OCI-LY3 (cell line): ENCODE measurements around the gene PERM1.

Source experiments
- H2AFZ ChIP-seq: fragments of 200-600, 300-600 bp; shearing (Covaris generic); 2 replicates; pipeline ENCODE4 v1.6.0; 2014; ENCODE audit warnings: antibody characterized with exemption, low read depth, low read length
- H3K27ac ChIP-seq: fragments of 200-600, 300-600 bp; sonication (generic); 2 replicates; pipeline ENCODE4 v1.5.1; 2014; ENCODE audit warnings: mild to moderate bottlenecking, low read length, moderate library complexity, mixed read lengths
- H3K27me3 ChIP-seq: fragments of 200-600, 300-600 bp; sonication (generic); 2 replicates; pipeline ENCODE4 v1.6.1; 2014; ENCODE audit warnings: low read depth, low read length, mixed read lengths
- H3K36me3 ChIP-seq: fragments of 200-600, 300-600 bp; sonication (generic); replicated peaks from 2 replicates; pipeline ENCODE3; 2014; ENCODE audit warnings: low read depth, low read length, mixed read lengths
- H3K4me1 ChIP-seq: fragments of 300-600, 200-600 bp; sonication (generic); 2 replicates; pipeline ENCODE4 v1.6.1; 2014; ENCODE audit warnings: low read length, mixed read lengths
- H3K4me2 ChIP-seq: fragments of 200-600, 300-600 bp; sonication (generic); 2 replicates; pipeline ENCODE4 v1.6.1; 2014; ENCODE audit warnings: low read length, mixed read lengths
- H3K4me3 ChIP-seq: fragments of 300-600, 200-600 bp; sonication (generic); 2 replicates; pipeline ENCODE4 v1.5.1; 2014; ENCODE audit warnings: antibody characterized with exemption, mild to moderate bottlenecking, low read length, moderate library complexity
- H3K79me2 ChIP-seq: fragments of 300-600, 200-600 bp; shearing (Covaris generic); 2 replicates; pipeline ENCODE4 v1.6.1; 2014; ENCODE audit warnings: mild to moderate bottlenecking, low read length, mixed read lengths
- H3K9ac ChIP-seq: fragments of 300-600, 200-600 bp; shearing (Covaris generic); 2 replicates; pipeline ENCODE4 v1.6.0; 2014; ENCODE audit warnings: mild to moderate bottlenecking, low read length, moderate library complexity
- H3K9me3 ChIP-seq: fragments of 200-600, 300-600 bp; shearing (Covaris generic); 2 replicates; pipeline ENCODE4 v1.6.1; 2014; ENCODE audit warnings: low read length, mixed read lengths; ENCODE audit not compliant: insufficient read depth
- H4K20me1 ChIP-seq: fragments of 200-600, 300-600 bp; sonication (generic); 2 replicates; pipeline ENCODE4 v1.6.1; 2016; ENCODE audit warnings: low read length, mixed read lengths; ENCODE audit not compliant: insufficient read depth
- EZH2phosphoT487 ChIP-seq: fragments of 200-600 bp; shearing (Covaris generic); IDR thresholded peaks from 2 replicates; pipeline ENCODE4 v1.6.1; 2018; ENCODE audit warnings: antibody characterized with exemption, mixed run types, low read depth
- TF ChIP-seq, protein P1 (sequence below): fragments of 200-600, 300-600 bp; sonication (generic); IDR thresholded peaks from 2 replicates; pipeline ENCODE4 v1.5.1; 2014; ENCODE audit warnings: antibody characterized with exemption, low read length, low read depth

PERM1 gene

DNA sequence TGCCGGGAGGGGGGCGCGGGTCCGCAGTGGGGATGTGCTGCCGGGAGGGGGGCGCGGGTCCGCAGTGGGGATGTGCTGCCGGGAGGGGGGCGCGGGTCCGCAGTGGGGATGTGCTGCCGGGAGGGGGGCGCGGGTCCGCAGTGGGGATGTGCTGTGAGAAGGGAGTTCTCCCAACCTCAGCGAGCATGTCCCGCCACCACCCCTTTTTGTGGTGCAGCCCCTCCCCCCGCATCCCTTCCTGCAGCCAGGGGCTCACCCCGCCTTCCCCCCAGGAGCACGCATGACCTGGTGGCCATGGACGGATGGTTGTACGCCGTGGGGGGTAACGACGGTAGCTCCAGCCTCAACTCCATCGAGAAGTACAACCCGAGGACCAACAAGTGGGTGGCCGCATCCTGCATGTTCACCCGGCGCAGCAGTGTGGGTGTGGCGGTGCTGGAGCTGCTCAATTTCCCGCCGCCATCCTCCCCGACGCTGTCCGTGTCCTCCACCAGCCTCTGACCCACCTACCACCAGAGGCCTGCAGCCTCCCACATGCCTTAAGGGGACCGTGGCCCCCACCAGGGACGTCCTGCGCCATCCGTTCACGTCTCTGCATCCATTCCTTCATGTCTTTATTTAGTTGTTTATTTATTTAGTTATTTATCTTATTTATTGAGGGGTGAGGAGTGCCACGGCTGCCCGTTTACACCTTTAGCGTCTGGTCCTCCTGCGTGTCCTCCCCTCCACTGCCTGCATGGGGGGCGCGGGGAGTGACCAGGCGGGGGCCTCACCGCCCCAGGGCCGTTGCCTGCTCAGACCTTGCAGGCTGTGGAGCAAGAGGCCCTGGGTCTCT lies 17.0 kb downstream of the PERM1 start:
- Histone ChIP-seq H3K27ac (no peak overlapping the region), H3K4me3 (no peak overlapping the region), H3K27me3 (no peaks in the 10 kb centered on the region), H3K4me1 (peaks cover 9% of the 10 kb centered on the region; the same call in 1 of the 2 replicates), H2AFZ (no peak overlapping the region), H3K9ac (no peak overlapping the region), H3K36me3 (no peaks in the 10 kb centered on the region), H4K20me1 (no peaks in the 10 kb centered on the region), H3K9me3 (no peaks in the 10 kb centered on the region), H3K79me2 (no peaks in the 10 kb centered on the region; the same call in 1 of the 2 replicates), H3K4me2 (no peak overlapping the region)
- TF ChIP-seq EZH2phosphoT487: no peak
- TF ChIP-seq, protein P1, sequence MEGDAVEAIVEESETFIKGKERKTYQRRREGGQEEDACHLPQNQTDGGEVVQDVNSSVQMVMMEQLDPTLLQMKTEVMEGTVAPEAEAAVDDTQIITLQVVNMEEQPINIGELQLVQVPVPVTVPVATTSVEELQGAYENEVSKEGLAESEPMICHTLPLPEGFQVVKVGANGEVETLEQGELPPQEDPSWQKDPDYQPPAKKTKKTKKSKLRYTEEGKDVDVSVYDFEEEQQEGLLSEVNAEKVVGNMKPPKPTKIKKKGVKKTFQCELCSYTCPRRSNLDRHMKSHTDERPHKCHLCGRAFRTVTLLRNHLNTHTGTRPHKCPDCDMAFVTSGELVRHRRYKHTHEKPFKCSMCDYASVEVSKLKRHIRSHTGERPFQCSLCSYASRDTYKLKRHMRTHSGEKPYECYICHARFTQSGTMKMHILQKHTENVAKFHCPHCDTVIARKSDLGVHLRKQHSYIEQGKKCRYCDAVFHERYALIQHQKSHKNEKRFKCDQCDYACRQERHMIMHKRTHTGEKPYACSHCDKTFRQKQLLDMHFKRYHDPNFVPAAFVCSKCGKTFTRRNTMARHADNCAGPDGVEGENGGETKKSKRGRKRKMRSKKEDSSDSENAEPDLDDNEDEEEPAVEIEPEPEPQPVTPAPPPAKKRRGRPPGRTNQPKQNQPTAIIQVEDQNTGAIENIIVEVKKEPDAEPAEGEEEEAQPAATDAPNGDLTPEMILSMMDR: no peak

DNA sequence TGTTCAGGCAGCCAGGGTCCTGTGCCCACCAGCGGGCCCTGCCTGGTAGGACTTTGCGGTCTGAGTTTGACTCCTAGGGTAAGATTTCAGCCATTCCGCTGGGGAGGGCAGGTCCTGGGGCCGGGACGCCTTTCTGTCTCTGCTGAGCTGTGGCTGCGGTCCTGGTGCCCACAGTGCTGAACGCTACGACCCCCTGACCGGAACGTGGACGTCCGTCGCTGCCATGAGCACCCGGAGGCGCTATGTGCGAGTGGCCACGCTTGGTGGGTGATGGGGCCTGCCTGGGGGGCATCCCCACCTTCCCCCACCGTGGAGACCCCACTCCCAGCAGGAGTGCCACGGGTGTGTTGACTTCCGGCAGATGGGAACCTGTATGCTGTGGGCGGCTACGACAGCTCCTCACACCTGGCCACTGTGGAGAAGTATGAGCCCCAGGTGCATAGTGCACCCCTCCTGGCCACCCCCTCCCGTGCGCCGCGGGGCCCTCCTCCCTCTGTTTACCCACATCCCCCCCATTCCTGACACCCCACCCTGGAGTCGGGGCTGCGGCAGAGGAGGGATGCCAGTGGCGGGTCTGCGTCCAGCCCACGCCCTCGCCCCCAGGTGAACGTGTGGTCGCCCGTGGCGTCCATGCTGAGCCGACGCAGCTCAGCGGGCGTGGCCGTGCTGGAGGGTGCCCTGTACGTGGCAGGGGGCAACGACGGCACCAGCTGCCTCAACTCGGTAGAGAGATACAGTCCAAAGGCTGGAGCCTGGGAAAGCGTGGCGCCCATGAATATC lies 18.0 kb downstream of the PERM1 start:
- Histone ChIP-seq H3K36me3 (no peaks in the 10 kb centered on the region), H3K9ac (no peak overlapping the region), H3K27me3 (no peaks in the 10 kb centered on the region), H3K79me2 (peaks cover 2% of the 10 kb centered on the region), H2AFZ (no peak overlapping the region), H3K27ac (no peak overlapping the region), H3K9me3 (no peaks in the 10 kb centered on the region), H3K4me1 (peaks cover 12% of the 10 kb centered on the region; the same call in 1 of the 2 replicates), H3K4me2 (no peak overlapping the region), H3K4me3 (no peak overlapping the region), H4K20me1 (no peaks in the 10 kb centered on the region)
- no peak for TF ChIP-seq EZH2phosphoT487
- TF ChIP-seq, protein P1: no peak

- Histone ChIP-seq H3K27me3 (no peaks in the 10 kb centered on the region), H3K36me3 (no peaks in the 10 kb centered on the region), H3K4me3 (no peak overlapping the region), H3K4me1 (peaks cover 12% of the 10 kb centered on the region; the same call in 1 of the 2 replicates), H3K27ac (no peak overlapping the region), H4K20me1 (no peaks in the 10 kb centered on the region), H3K79me2 (peaks cover 8% of the 10 kb centered on the region), H3K4me2 (no peak overlapping the region), H3K9ac (no peak overlapping the region), H2AFZ (no peak overlapping the region), H3K9me3 (no peaks in the 10 kb centered on the region)
- no peak for TF ChIP-seq EZH2phosphoT487
- TF ChIP-seq, protein P1: no peak
Measured at GRCh38 chr1:963301-963651, 18.6 kb downstream of the PERM1 start.
